GM12892 (cell line): ENCODE measurements around the gene GDPD5.

Experiments used
- DNase-seq: peaks from one replicate; pipeline ENCODE4 v3.0.0; 2011; ENCODE audit not compliant: insufficient read length
- FAIRE-seq: peaks from 2 replicates; lab custom pipeline; 2011; peaks lifted over from hg19 to GRCh38; lab: Jason Lieb, UNC
- POLR2A ChIP-seq: IDR thresholded peaks from 2 replicates; pipeline ENCODE4 v1.6.1; 2011; ENCODE audit warnings: low read depth, low read length, control low read depth
- POLR2AphosphoS5 ChIP-seq: IDR thresholded peaks from 2 replicates; pipeline ENCODE4 v1.6.1; 2011; ENCODE audit warnings: low read depth, low read length, control low read depth
- TAF1 ChIP-seq: IDR thresholded peaks from 2 replicates; pipeline ENCODE4 v1.6.1; 2011; ENCODE audit warnings: low read depth, mild to moderate bottlenecking, control low read depth, low read length, borderline replicate concordance

Gene GDPD5

DNA sequence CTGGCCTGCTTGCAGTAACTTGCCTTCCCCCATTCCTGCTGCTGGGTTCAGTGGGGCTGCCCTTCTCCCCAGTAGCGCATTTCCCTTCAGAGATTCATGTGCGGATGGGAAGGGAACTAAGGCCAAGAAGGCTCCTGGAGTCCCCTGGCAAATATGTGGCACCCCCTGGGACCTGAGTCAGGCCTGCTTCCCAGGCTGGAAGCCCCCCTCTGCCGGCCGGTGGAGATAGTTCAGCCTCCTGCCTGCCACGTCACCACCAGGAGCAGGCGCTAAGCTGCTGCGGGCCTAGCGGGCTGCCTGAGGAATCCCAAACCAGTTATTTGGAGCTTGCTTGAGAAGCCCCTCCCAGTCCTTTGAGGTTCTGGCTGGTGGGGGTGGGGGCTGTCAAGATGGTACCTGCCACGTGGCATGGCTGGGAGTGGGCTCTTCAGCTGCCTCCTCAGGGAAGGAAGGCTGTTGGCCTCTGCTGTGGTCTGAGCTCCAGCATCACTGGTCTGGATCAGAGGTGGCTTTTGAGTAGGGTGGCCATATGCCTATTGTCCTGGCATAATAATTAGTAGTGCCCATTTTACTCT lies 38.3 kb upstream of the GDPD5 start:
- TF ChIP-seq POLR2A = no peak
- no peak for TF ChIP-seq TAF1
- no peak for TF ChIP-seq POLR2AphosphoS5
- FAIRE-seq (no peak), DNase-seq (no peak)

DNA sequence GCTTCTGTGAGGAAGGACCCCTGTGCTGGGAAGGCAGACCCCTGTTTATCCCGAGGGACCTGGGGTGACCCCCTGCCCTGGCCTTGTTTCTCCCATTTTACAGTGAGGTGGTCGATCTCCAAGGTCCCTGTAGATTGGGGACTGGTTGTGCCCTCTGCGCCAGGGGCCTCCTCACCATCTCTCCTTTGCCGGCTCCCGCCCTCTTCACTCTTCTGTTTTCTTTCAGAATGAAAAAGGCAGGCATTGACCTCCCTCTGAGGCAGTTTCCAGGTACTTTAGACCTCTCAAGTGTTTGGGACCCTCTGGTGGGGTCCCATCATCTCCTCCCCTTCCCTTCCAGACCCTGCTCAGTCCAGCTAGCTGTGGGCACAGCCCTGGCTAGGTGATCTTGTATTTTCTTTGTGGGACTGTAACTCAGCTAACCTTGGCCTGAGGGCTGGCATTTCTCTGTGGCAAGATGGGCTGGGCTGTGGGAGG lies 37.8 kb upstream of the GDPD5 start:
- DNase-seq (no peak), FAIRE-seq (no peak)
- TF ChIP-seq POLR2AphosphoS5 = no peak
- TF ChIP-seq TAF1 = no peak
- TF ChIP-seq POLR2A = no peak

DNA sequence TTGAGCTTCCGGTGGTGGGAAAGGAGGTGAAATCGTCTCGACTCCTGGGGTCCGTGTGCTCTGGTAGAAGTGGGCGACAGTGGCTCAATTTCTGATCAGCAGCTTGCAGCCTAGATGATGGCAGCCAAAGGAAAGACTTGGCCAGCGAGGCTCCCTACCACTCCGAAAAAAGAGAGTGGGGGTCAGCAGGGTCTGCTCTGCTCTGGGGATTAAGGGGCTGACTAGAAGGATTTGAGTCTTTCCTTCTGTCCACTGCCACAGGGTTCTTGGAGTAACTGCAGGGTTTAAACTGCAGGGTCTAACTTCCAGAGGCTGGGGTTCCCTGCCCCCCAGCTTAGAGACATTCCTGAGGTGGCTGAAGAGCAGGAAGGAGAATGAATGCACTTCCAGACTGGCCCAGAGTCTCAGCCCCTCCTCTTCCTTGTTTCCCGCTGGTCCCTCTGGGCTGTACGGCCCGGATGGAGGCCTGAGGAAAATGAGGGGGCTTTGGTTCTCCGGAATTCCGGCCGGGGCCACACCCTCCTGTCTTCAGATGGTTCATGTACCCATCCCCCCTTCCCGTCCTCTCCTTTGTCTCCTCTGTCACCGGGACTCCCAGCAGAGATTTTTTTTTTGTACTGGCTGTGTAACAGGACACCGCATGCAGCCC lies 37.2 kb upstream of the GDPD5 start:
- DNase-seq (no peak), FAIRE-seq (no peak)
- TF ChIP-seq POLR2AphosphoS5 = no peak
- no peak for TF ChIP-seq TAF1
- TF ChIP-seq POLR2A = no peak

DNA sequence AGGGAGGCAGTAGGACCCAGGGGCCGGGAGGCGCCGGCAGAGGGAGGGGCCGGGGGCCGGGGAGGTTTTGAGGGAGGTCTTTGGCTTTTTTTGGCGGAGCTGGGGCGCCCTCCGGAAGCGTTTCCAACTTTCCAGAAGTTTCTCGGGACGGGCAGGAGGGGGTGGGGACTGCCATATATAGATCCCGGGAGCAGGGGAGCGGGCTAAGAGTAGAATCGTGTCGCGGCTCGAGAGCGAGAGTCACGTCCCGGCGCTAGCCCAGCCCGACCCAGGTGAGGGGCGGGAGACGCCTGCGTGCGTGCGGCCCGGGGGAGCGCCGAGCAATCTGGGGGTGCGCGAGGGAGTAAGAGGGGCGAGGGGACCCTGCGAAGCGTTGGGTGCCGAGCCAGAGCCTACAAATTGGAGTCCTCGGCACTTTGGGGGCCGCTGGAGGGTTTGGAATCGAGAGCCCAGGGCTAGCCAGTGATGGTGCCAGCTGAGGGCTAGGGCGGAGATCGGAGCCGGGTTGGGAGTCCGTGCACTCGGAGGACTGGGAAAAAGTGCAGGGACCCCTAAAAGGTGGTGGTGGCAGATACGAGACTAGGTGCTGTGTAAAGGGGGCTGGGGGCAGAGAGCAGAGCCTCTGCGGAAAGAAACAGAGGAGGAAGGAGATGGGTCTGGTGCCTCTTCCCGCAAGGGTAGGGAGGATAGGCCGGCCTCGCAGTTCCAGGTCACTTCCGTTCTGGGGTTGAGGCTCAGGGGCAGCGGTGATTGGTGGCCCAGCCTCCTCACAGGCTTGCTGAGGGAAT lies 36.5 kb upstream of the GDPD5 start, which contains the start of gene SERPINH1:
Gene SERPINH1, plus strand, starts transcription at position 206 of the 788 bp plus-strand sequence. CDS start 4,097 bp downstream, outside the sequence.
- peak; percentile 83 for DNase-seq
- FAIRE-seq = peak; percentile 92

DNA sequence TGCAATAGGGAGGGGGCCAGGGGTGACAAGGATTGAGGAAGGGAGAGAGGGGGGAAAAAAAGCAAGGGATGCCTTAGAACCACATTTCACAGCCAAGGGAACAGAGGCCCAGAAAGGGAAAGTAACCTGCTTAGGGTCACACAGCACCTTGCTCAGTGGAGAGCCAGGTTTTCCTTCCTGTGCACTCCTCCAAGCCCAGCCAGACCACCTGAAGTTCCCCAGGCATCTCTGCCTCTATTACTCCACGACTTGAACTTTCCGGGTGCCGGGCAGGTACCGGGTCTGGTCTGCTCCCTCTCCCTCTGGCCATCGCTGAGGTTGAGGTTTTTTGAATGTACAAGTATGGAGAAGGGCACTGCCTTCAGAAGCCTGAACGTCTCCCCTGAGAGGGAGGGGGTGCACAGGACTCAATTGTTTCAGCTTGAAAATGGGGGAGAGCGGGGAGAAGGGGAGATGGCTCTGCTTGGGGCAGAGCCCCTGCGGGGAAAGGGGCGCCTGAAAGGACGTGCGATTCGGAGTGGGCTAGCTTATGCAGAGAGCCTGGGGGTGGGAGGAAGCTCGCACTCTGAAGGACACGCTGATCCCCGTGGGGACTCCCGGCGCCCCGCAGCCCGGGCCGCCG lies 35.8 kb upstream of the GDPD5 start:
- peak; percentile 5 for FAIRE-seq
- 0 out of 2 replicates have a peak, but pooled peaks have one; percentile 6 for TF ChIP-seq TAF1
- no peak for TF ChIP-seq POLR2AphosphoS5
- TF ChIP-seq POLR2A = no peak
- DNase-seq = no peak

More for the DNA sequence above, 36.5 kb upstream of the GDPD5 start, which contains the start of gene SERPINH1:
- TF ChIP-seq POLR2AphosphoS5 = peak; percentile 92
- TF ChIP-seq POLR2A = peak; percentile 93
- TF ChIP-seq TAF1 = peak; percentile 69

DNA sequence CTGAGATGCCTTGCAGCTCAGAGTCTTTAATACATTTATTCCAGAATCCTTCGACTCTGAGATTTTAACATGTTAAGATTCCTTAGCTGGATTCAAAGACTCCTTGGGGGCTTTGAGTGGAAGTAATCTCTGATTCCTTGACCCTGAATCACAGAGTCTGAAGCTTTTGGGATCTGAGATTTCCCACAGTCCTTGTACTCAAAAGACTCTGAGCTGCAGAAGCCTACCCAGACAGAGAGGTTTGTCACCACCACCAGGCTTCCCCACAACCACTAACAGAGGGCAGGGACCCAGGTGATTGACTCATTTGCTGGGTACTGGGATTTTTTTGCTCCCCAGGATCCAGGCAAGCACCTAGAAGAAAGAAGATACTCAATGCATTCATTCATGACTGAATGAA lies 34.9 kb upstream of the GDPD5 start:
- DNase-seq = no peak
- FAIRE-seq = no peak
- TF ChIP-seq POLR2A = no peak
- TF ChIP-seq TAF1 = no peak
- no peak for TF ChIP-seq POLR2AphosphoS5

DNA sequence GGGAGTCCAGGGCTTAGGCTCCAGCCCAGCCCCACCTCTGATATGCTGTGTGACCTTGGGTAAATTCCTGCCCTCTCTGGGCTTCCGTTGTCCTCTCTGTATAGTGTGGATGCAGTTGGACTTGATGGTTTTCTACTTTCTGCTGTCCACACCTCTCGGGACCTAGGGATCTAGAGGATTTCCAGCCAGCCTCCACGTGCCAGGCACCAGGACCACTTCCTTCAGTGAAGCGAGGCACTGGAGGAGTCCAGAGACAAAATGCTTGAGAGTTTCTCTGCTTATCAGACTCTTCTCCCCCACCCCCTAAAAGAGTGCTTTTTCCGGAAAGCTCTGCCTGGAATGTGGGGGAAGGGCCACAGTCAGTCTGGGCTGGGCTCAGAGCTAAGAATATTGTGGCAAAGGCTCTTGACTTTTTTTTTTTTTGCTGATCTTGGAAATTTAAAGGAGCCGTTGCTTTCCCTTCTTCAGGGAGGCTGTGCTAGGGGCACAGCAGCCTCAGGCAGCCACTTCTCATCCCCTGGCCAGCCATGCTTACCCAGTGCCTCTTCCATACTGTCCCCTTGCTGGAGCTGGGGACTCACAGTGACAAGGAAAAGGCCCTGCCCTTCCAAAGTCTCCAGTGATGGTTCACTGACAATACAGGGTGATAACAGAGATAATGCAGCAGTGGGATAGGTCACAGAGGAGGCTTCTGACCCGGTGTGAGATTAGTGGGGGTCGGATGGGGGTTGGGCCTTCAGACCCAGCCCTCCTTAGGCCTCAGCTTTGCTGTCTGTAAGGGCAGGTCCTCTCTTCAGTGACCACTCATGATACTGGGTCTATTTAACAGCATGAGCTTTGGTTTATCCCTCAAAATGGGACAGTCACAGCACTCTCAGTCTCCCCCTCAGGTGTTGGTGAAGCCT lies 33.5 kb upstream of the GDPD5 start:
- FAIRE-seq (no peak), DNase-seq (no peak)
- TF ChIP-seq POLR2A (no peak), TAF1 (no peak), POLR2AphosphoS5 (no peak)

DNA sequence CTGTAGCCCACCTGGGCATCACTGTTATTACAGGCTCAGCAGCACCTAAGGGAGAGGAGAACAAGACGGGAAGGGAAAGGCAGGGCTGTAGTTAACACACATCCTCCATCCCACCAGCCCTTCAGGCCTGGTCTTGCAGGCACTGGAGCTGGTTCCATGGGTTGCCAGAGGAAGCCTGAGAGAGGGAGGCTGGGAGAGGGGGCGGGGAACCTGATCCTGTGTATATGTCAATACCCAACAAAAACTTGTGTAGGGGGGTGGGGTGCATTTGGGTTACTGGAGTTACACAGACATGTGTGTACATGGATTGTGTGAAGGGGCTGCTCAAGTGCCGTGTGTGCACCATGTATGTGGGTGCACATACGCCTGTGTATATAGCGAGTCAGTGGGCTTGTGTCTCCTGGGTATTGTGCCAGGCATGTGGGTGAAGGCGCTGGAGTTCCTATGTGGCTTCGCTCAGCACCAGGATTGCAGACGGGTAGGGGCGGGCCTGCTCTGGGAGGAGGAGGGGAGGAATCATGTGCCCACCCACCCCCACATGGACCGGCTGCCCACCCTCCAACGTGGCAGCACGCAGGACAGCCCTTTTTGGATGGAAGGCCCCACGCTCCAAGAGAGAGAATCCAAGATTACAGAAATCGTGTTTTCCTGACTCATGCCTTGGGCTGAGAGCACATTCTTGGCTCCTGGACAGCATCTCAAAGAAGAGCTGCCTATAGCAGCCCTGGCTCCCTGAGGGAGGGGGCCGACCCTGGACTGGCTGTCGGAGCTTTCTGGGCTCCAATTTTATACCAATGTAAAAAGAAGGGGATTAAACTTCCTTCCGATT lies 32.1 kb upstream of the GDPD5 start:
- DNase-seq = no peak
- no peak for FAIRE-seq
- TF ChIP-seq POLR2A (no peak), POLR2AphosphoS5 (no peak), TAF1 (no peak)

DNA sequence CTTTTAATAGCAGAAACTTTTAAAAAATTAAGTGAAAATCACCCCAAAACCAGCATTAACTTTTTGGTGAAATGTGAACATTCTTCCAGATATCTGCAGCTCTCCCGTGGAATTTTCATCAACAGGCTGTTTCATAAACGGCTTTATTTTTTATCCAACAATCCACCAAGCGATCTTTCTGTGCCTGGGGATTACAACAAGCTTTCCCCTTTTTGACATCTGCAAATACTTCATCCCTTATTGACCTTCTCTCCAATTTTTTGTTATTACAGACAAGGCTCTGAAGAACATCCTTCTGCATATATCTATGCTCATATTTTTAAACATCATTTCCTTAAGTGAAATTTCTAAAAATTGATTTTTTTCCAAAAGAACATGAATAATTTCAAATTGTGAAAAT lies 30.5 kb upstream of the GDPD5 start:
- DNase-seq (no peak), FAIRE-seq (no peak)
- TF ChIP-seq TAF1 (no peak), POLR2AphosphoS5 (no peak), POLR2A (no peak)
